Measurements from ENCODE around the gene WIPF1.

DNA sequence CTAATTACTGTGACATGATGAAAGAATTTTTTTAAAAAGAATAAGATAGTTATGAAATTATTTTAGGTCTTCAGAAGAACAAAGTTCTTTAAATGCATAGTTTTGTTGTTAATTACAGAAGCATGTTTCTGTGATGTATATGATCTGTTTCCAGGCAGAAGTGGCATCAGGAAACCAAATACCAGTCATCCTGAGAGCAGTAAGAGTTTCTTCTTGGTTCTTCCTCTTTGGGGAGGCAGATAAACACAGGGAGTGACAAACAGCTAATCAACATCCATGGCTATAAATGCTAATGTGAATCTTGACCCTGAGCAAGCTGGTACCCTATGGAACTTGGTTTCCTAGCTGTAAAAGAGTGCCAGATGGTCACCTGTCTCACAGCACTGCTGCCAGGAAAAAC is 29.2 kb downstream of the WIPF1 start:
- TF ChIP-seq, protein P1, sequence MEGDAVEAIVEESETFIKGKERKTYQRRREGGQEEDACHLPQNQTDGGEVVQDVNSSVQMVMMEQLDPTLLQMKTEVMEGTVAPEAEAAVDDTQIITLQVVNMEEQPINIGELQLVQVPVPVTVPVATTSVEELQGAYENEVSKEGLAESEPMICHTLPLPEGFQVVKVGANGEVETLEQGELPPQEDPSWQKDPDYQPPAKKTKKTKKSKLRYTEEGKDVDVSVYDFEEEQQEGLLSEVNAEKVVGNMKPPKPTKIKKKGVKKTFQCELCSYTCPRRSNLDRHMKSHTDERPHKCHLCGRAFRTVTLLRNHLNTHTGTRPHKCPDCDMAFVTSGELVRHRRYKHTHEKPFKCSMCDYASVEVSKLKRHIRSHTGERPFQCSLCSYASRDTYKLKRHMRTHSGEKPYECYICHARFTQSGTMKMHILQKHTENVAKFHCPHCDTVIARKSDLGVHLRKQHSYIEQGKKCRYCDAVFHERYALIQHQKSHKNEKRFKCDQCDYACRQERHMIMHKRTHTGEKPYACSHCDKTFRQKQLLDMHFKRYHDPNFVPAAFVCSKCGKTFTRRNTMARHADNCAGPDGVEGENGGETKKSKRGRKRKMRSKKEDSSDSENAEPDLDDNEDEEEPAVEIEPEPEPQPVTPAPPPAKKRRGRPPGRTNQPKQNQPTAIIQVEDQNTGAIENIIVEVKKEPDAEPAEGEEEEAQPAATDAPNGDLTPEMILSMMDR (conservative IDR thresholded peaks at IDR 0.05; ENCODE audit: low read length), result no peak
- no peak for TF ChIP-seq EZH2phosphoT487 (IDR thresholded peaks at IDR 0.05; ENCODE audit: borderline replicate concordance)
